Hematopoietic multipotent progenitor cell treated with erythropoietin and hydrocortisone succinate and interleukin-3 and kit ligand, for 17 days (in vitro differentiated cells): ENCODE data around the gene RAB17.
"Not testable (repeated sequence)": the region's sequence is repeated elsewhere in the genome, so short reads cannot be mapped to it uniquely, and the experiment has no call there.

Experiments used
- DNase-seq: peaks from one replicate; pipeline ENCODE4 v3.0.0-alpha.2; 2015; ENCODE audit warnings: low spot score

RAB17 gene

DNA sequence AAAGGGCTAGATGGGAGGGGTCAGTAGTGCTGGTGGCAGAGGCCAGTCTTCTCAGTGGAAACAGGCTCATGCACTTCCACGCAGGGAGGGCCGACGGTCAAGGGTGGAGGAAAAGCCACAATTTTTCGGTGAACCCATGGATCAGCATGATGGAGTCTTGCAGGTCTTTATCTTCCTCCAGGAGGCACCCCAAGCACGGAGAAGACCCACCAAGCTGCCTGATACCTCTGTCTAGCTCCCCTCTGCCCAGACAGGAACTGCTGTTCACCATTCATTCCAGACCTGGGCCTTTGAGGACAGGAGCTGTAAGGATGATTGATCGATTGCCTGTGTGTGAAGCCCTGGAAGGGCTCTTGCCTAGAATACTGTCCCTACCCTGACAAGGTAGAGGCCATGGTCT is 34.0 kb upstream of the RAB17 start:
- no peak for DNase-seq

DNA sequence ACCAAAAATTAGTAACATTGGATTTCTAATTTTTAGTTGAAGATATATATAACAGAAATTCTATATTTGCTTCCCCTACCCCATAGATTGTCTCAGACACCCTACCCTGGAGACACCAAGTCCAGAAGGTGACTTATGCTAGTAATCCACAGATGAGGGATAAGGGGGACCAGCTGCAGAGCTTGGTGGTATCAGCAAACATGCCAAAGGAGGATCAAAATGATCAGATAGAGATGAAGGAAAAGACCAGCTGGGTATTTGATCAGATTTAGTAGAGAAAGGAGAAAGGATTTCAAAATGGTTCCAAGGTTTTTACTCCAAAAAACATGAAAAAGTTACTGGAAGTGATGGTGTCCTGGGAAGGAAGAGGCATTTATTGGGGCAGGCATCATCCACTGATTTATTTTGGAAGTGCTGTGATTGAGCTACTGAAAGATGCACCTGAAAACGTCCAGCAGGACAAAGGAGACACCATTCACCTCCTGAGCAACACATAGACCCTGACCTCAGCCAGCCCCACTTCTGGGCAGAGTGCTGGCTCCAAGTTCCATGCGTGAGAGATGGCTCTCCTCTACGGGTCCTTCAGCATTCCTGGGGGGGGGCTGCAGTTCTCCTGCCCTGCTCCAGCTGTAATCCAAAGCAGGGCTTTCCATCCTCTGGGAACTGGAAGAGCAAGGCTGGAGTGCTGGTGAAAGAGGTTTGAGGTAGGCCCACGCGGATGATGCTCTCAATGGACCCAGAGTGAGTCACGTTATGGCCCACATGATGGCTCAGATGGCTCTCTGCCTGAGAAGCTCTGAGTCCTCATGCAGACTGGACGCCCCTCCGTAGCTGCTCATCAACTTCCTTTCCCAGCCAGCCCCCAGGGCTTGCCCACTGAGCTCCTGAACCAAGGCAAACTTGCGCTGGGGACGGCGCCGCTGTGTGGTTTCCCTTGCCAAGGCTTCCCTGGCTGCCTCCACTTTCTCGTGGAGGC is 33.2 kb upstream of the RAB17 start:
- DNase-seq, result no peak

DNA sequence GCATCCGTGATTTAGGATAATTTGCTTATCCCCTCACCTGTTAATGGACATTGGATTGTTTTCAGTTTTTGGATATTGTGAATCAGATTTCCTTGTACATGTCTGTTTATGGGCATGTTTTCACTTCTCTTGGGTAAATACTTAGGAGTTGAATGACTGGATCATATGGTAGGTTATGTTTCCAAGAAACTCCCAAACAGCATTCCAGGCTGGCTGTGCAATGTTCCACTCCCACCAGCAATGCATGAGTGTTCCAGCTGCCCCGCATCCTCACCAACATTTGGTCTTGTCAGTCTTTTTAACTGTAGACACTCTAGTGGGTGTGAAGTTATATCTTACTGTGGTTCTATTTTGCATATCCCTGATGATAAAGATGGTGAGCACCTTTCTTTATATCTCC is 27.9 kb upstream of the RAB17 start:
- no peak for DNase-seq

DNA sequence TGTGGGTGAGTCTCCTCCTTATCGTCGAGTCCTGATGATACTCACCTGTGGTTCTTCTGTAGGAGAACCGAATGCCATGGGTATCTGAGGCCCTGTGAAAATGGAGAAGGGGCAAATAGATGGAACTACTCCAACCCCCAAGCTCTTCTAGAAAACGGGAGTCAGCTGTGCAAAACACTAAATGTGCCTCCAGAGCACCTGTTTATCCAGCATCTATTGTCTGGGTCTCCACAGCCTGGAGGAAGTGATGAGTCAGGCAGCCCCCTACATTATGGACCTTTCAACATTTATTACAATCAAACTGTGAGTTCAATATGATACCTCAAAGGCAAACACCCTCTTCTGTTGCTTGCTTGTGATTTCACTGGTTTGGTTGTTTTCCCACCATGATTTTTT is 27.1 kb upstream of the RAB17 start:
- no peak for DNase-seq

DNA sequence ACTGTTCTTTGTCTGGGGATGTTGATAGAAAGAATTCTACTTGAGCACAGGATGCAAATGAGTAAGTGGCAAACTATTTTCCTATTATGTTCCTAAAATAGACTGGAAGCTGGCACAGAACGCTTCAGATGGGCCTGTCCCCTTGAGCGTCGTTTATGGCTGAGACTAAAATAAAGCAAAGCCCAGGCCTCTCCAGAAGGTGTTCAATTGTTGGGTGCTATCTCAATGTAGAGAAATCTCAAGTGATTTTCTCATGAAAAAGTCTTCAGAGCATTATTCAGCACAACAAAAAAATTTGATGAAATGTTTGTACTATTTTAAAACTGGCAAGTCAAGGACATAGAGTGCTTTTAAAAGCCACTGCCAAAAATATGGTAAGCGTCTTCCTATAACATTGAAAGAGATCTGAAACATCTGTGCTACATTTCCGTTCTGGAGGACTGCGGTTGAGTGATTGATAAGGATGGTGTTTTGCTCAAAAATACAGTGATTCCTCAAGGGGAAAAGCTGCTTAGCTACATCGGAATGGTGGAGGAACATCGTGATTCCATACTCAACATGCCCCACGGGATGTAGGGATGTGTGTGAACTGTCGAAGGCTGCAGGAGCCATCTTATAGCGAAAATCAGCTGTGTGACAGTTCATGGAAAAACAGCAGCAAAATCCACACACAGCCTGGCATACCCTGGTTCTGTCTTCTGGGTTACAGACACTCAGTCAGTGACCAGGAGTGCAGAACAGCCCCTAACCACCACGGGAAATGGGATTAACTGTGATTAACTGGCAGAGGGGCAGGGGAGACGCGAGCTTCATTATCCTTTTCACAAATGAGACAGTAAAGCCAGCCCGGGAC is 26.4 kb upstream of the RAB17 start:
- no peak for DNase-seq

DNA sequence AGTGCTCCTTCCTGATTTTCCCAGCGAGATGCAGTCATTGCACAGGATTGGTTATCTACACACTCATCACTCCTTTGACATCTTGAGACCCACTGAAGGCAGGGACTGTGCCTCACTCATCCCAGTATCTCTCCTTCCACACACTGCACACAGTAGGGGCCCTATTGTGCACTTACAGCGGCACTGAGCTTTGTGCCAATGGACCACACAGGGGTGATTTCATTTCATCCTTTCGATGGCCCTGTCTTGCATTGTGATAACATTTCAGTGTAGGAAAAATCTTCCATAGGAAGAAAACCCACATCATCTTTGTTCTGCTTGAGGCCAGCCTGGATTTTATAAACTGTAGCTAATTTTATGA is 25.8 kb upstream of the RAB17 start:
- DNase-seq, result no peak

DNA sequence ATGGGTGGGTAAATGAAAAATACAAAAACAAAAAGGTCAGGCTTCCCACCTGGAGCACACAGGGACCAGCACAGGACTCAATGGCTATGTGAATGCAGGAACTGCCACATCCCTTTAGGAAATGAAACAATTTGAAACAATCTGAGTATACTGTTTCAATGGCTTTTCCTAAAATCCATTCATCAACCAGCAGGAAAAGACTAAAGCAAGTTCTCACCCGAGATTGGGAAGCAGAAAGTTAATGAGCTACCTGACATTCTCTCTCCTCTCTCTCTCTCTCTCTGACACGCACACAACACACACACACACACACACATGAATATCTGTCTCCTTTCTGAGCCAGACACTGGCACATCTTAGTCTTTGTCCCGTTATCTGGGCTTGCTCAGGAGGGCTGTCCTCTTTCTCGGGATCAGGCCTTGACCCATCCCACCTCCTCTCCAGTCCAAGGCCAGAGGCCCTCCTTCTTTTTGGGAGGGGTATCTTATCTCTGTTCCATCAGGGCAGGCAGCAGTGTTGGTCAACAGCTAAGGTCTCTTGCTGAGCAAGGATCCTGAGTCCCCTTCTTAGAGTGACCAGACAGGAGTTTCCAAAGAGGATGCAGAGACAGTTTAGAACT is 25.2 kb upstream of the RAB17 start:
- DNase-seq, result no peak

DNA sequence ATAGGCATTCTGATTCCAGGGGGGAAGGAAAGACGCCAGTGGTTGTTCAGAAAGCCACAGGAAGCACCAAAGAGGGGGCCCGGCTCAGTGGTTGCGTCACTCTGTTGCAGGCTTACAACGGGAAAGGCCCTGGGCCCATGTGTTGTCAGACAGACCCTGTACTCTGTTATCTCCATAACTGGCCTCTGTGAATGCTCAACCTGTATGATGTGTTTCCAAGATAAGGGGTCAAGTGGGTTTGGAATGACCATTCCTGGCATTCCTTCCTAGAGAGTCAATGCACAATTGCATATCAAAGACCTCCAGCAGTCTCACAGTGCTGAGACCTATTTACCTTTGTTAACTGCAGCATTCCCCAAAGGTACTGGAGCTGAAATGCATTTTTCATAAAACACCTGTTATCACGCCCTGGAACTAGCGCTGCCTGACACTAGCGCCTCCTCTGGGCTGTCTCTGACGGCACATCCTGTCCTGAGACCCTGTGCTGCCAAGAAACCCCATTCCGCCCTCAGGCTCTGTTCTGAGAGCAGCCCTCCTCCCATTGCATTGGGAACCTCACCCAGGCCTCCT is 23.7 kb upstream of the RAB17 start:
- DNase-seq, result no peak

DNA sequence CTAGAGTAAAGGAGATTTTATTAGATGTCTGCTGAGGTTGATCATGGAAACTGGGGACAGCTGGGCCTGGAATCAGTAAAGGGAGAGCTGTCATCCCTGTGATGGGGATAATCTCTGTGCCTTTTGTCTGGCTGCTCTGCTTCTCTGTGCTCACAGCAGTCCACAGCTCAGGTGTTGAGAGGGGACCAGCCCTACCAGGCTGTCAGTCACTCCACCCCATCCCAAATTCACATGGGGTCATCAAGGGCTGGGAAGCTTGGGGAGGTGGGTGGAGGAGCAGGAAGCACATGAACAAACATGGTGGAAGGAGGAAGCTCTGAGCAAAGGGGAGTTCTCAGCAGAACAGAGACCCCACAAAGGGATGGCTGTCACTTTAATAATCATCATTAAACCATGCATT is 23.1 kb upstream of the RAB17 start:
- no peak for DNase-seq

DNA sequence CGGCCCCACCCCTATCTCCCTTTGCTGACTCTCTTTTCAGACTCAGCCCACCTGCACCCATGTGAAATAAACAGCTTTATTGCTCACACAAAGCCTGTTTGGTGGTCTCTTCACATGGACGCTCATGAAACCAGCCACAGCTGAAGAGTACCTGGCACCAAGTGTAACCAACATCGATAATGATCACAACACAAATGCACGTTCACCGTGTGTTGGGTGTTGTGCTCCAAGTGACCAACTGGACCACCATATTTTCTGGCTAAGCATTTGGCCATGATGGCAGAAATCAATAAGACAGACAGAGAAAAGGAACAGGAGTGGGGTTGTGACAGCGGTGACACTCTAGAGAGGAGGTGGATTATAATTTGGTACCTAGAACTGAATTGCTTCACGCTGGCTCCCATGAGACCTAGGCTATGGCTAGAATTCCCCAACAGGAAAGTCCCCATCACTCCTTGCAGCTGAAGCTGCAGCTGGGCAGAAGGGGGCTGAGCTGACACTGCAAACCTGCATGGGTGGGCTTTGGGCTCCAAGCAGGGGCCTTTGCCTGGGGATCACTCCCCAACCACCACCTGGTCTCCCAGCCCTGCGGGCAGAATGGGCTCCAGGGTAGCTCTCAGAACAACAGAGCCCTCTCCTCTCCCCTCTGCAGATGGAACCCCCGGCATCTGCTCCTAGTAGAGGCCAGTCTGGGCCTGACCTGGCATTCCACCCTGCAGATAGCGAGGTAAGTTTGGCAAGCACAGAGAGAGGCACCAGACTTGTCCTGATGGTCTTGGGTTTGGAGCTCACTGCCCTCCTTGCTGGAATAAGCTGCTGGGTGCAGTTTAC is 22.2 kb upstream of the RAB17 start:
- DNase-seq, result no peak

DNA sequence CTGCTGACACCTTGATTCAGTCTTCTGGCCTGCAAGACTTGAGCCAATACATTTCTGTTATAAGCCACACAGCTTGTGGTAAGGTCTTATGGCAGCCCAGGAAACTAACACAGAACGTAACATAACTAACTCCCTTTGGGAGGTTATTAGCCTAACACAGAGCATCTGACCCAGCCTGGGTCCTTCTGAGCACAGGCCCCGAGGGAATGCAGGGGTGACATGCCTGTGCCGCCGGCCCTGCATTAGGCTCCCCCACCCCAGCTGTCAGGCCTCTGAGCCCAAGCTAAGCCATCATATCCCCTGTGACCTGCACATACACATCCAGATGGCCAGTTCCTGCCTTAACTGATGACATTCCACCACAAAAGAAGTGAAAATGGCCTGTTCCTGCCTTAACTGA is 16.0 kb upstream of the RAB17 start:
- not testable (repeated sequence) for DNase-seq

DNA sequence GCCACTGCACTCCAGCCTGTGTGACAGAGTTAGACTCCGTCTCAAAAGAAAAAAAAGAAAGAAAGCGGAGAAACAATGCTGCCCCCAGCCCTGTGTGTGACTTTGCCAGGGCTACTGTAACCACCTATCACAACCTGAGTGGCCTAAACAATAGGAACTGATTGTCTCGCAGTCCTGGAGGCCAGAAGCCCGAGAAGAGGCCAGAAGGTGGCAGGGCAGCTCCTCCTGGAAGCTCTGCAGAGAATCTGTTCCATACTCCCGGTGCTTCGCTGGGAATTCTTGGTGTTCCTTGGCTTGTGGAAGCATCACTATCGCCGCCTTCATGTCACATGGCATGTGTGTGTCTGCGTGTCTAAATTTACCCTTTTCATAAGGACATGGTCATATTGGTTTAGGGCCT is 14.4 kb upstream of the RAB17 start:
- DNase-seq, result no peak

DNA sequence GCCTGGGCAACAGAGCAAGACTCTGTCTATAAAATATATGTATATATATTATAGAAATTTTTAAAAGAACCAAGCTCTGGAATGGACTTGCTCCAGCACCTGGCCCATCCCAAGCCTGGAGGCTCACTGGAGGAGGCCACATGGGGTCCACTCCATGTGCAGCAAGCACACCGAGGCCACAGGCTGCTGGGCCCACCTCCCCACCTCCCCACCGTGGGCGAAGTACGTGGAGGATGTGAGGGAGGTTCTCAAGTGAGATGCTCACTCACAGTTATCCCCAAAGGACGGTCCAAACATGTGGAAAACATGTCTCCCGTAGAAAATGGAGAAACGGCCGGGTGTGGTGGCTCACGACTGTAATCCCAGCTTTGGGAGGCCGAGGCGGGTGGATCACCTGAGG is 13.9 kb upstream of the RAB17 start:
- no peak for DNase-seq

DNA sequence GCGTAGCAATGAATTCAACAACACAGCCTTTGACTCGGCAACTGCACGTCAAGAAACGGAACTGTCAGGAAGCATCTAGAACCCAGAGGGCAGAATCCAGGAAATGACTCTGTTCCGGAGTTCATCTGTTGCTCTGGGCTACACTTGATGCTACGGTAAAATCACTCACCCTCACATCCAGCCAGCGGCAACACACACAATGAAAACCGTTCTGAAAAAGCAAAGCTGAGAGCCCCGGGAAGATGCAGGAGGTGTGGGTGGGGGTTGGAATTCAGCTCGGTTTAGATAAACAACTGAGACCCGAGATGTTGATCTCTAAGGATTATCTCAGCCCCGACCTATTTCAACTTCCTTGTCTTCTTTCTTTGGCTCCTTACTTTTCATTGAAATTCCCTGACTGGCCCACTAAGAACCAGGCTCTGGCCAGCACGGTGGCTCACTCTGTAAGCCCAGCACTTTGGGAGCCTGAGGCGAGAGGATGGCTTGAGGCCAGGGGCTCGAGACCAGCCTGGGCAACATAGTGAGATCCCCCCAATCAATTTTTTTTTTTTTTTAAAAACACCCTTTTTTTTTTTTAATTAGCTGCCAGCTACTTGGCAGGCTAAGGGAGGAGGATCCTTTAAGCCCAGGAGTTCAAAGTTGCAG is 13.3 kb upstream of the RAB17 start:
- DNase-seq, result no peak

DNA sequence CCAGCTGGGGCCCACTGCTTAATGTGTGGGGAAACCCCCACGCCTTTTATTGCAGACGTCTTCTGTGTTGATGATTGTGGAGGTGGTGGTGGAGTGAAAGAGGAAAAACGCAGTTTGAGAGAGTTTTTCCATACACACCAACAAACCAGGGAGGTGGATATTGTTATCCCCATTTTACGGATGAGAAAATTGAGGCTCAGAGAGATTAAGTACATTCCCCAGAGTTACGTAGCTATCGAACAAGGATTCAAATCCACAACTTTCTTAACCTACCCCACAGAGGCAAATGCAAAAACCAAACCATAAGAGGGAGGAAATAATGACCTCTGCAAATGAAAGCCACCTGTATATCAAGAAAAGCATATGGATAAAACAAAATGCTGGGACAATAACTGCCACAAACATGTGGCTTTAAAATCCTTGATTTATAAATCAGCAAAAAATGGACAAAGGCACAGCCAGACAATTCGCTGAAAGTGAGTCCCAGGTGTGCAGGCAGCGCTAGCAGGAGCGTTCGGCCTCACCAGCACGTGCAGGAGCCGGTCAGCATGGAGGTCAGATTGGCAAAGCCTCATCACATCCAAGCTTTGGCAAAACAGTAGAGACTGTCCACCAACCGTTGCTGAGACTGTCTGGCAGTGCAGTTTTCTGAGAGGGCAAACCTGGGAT is 12.6 kb upstream of the RAB17 start:
- no peak for DNase-seq

DNA sequence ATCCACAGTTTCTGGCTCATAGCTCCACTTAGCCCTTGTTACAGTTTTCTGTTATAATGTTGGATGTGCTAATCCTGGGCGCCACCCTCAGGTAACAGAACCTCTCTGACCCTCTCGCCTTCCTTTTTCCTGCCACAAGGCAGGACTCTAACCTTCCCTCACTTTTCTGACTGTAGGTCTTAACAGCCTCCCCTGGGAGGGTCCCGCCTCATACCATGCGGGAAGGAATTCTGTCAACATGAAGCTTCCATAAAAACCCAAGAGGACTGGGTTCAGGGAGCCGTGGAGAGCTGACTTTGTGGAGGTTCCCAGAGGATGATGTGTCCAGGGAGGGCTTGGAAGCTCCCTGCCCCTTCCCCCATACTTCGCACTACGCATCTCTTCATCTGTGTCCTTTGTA is 11.9 kb upstream of the RAB17 start:
- no peak for DNase-seq

DNA sequence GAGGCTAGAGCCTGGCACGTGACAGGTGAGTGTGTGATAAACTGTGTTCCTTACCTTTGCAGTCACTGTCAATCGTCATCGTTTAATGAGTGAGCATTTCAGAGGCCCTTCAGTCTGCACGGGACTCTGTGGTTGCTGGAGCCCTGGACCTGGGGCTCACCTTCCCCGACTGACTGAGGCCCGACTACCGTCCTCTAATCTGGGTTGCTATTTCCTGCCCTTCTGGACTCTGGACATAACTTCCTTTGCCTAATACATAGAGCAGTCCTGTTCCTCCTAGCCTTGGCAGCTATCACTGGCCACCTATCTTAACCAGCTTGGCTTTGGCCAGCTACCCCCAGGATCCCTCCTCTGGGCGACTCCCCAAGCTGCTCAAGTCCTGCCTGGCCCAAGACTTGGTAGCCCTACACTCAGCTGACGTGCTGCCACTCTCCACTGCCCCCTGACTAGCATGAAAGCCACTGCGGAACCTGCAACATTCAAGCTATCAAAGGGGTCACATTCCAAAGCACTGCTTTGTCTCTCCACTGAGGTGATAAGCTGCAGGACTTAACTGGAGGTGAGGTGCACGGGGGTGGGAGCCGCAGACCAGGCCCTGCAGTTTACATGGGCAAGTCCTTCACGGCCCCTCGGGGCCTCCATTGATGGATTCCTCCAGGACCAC is 11.1 kb upstream of the RAB17 start:
- no peak for DNase-seq

DNA sequence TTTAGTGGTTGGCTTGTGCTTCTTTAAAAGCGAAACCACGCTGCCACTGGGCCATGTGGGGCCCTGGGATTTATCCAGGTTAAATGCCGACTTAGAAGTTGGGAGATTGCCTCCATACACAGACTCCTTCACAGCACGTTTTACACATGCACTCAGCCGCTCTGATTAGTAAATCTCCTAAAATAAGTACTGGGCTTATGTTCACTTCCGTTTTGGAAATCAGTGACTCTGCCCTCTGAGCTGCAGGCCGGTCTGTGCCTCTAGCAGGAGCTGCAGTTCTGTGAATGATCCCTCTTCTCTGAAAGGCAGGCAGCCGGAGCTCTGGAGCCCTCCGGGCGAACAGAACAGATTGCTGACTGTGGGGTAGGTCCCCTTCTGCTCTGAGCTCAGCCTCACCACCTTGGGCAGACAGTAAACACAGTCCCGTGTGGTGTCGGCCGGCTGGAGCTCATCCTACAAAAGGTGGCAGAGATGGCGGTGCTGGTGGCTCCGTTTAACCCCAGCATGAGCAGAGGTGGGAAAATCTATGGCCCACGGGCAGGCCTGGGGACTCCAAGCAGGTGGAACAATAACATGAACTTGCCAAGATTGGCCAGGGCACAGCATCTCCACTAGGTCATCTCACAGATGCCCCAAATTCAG is 9.8 kb upstream of the RAB17 start:
- DNase-seq, result no peak

DNA sequence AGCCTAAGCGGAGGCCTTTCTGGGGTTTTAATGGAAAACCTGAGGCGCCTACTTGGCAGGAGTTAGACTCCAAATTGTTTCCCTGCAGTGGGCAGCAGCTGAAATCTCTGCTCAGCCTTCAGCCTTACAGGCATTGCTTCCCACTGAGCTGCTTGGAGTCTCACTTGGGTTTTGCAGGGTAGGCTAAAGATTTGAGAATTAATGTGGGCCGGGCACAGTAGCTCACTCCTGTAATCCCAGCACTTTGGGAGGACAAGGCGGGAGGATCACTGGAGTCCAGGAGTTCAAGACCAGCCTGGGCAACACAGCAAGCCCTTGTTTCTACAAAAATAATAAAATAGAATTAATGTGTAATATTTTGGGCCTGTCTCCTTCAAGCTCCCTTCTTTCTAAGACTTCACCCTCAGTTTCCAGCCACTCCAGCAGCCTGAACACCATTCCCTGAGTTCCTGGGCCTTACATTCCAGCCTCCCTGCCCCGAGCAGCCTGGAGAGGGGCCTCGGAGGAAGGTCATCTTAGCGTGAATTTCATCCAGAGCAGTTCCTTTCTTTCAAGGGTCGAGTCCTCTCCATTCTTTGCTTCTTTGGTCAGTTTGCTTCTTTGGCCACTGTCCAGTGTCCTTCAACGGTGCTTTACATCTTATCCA is 9.1 kb upstream of the RAB17 start:
- DNase-seq, result no peak
